HG03066 (cell line): Measurements from ENCODE around the gene ELFN1.
"Not testable (repeated sequence)": the region's sequence is repeated elsewhere in the genome, so short reads cannot be mapped to it uniquely, and the experiment has no call there.

Experiments used
- ATAC-seq: cut with Tn5 transposase; IDR thresholded peaks from one replicate; pipeline ENCODE4 v1.9.1; 2021; ENCODE audit warnings: low read depth; ENCODE audit not compliant: unreplicated experiment

Gene ELFN1

DNA sequence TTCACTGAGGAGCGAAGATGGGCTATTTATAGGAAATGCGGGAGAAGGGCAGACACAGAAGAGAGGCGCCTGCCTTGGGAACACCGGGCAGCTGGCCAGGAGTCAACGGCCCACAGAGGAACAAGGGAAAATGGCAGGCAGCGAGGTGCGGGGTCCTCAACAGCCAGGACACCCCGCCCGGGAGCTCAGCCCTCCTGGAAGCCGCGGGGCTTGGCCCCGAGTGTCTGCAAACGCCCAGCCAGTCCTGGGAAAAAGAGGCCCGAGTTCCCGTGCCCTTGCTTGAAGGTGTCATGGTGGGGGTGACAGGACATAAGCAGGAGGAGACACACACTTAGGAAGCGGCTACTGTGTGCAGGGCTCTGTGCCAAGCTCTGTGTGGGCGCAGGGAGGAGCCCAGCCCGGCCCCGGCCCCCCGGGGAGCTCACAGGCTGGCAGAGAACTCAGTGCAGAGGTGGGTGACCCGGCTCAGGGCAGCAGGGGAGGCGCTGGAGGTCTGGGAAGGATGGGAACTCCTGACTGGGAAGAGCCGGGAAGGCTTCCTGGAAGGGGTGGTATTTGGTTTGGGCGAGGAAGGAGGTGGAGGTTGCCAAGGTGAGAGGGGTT, 79.9 kb downstream of the ELFN1 start:
- ATAC-seq: no peak

DNA sequence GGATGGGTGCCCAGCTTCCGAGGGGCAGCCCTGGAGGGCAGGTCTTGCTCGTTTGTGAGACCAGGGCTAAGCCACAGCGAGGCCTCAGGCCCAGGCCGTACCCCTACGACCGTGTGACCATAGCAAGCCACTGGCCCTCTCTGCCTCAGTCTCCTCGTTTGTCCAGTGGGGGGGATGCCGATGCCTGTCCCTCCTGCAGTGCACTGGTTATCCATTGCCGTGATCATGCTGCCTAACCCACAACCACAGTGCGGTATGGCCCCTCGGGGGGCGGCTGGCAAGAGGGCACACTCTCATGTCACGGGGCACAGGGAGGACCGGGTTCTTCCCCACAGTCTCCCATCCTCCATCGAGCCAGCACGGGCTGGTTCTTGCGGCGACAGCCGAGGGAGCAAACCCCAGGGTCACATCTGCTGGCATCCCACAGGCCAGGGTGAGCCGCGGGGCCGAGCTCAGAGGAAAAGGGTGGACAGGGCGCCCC, 80.5 kb downstream of the ELFN1 start:
- ATAC-seq: no peak

DNA sequence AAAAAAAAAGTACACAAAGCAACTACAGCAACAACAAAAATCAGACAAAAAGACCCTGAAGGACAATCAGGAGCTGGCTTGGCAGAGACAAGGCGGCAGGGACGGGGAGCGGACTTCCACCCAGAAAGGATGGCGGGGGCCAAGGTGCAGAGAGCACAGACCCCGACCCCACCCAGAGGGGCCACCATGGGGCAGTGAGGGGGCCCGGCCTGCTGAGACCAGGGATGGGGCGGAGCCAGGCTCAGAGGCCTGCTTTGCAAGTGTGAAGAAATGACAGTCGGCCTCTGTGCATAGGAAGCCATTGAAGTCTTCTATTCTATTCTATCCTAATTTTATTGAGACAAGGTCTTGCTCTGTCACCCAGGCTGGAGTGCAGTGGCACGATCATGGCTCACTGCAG, 82.0 kb downstream of the ELFN1 start:
- no peak for ATAC-seq

DNA sequence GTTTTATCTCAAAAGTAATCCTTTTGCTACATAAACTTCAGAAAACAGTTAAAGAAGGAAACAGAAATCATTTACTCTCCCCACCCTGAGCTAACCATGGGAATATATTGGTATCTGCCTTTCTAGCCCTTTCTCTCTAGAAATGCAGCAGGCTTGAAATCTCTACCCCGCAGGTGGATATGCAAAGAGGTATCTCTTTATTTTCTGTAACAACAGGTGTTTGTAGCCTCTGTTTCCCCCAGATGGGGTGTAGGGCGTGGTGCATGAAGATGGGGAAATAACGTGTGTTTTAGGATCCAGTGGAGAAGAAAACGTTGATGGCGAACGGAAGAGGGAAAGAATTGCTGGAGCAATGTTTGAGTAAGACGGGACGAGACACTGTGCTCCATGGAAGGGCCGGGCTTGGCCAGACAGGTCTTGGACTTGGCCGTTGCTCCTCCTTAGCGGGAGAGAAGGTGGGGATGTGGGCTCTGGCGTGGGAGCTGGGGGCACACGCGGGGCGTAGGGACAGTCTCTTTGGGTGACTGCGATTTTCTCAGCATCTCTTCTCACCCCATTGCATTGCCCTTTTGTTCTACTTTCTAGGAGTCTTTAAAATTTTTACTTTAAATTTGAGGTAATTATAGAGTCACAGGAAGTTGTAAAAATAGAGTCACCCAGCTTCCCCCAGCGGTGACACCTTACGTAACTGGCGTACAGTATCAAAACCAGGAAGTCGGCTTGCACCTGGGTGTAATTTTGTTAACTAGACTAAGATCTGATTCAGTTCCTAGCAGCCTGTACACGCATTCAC, 82.9 kb downstream of the ELFN1 start:
- ATAC-seq: no peak

DNA sequence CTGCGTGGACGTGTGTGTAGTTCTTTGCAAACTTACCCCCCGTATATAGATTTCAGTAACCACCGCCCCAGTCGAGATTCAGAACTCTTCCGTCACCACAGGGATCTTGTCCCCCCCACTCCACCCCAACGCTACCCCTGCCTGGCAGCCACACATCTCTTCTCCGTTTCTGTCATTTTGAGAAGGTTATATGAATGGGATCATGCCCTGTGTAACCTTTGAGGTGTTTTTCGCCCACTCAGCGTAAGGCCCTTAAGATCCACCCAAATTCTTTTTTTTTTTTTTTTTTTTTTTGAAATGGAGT, 83.4 kb downstream of the ELFN1 start:
- ATAC-seq: no peak

DNA sequence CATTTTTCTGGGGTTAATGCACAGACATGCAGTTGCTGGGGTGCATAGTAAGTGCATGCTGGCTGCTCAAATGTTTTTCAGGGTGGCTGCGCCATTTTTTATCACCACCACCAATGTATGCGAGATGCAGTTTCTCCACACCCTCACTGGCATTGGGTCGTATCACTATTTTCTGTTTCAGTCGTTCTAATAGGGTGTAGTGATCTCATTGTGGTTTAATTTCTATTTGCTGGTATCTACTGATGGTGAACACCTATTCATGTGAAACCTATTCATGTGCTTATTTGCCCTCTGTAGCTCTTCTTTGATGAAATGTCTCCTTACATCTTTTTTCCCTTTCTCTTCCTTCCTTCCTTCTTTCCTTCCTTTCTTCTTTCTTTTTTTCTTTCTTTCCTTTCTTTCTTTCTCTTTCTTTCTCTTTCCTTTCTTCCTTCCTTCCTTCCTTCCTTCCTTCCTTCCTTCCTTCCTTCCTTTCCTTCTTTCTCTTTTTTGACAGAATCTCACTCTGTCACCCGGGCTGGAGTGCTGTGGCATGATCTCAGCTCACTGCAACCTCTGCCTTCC, 84.3 kb downstream of the ELFN1 start:
- no peak for ATAC-seq

DNA sequence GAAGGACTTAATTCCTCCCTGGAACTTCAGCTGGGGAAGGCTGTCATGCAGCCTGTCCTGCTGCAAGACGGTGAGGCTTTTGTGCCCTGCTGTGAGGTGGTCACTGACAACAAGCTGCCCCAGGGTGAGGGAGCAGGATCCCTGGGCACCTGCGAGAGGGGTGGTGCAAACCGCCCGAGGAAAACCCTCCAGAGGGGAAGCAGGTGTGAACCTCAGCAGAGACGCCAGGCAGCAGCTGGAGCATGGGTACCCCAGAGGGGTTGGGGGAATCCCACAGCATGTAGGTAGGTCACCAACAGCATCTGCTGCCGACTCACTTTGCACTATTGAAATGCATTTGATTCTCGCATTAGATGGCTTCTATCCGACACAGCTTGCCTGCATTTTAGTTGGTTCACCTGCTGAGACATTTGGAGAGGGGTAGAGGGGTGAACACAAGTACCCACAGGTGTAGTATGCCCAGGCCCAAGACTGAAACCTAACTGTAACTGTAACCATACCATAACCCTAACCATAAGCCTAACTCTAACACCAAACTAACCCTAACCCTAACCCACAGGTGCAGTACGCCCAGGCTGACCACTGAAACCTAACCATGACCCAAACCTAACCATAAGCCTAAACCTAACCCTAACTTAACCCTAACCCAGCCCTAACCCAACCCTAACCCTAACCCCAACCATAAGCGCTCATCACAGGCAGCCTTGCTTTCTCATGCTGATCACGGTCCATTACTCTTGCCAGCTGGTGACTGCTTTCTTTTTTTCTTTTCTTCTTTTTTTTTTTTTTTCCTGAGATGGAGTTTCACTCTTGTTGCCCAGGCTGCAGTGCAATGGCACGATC, 85.9 kb downstream of the ELFN1 start:
- ATAC-seq: no peak

DNA sequence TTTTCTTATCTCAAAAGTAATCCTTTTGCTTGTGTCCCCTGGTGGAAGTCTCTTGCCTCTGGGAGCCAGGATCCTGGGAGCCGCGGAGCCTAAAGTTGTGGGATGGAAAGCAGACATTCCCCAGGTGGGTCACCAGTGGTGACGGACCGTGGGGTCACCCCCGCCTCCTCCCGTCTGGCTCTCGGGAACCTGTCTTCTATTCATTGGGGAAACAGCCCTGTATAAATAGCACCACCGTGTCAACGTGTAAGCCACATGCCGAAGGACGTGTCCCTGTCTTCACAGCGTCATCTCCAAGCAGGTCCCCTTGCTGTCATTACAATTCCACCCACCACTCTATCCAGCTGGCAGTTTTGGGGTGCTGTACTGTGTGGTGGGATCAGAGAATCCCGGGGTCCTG, 87.5 kb downstream of the ELFN1 start:
- ATAC-seq: no peak

DNA sequence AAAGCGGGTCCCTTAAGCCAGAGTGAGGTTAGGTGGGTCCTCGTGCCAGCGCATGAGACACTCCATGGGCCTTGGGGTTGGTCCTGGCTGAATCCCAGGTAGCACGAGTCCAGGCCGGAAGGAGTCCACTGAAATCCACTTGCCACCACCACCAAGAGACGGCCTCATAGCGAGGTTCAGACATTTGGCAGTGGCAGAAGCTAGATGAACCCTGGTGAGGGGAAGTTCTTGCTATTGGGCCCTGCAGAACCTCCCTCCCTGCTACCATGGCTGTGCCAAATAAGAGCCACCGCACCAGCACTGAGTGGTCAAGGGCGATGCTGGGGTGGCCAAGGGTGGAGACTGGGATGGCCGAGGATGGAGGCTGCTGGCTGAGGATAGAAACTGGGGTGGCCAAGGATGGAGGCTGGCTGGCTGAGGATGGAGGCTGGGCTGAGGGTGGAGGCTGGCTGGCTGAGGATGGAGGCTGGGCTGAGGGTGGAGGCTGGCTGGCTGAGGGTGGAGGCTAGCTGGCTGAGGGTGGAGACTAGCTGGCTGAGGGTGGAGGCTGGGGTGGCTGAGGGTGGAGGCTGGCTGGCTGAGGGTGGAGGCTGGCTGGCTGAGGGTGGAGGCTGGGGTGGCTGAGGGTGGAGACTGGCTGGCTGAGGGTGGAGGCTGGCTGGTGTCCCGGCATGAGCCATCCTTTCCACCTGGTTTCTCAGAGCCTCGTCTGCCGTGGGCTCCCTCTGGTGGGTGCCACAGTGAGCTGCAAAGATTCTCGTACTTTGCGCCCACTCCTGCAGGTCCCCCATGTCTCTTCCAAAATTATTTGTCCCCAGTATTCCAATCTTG, 88.2 kb downstream of the ELFN1 start:
- no peak for ATAC-seq

DNA sequence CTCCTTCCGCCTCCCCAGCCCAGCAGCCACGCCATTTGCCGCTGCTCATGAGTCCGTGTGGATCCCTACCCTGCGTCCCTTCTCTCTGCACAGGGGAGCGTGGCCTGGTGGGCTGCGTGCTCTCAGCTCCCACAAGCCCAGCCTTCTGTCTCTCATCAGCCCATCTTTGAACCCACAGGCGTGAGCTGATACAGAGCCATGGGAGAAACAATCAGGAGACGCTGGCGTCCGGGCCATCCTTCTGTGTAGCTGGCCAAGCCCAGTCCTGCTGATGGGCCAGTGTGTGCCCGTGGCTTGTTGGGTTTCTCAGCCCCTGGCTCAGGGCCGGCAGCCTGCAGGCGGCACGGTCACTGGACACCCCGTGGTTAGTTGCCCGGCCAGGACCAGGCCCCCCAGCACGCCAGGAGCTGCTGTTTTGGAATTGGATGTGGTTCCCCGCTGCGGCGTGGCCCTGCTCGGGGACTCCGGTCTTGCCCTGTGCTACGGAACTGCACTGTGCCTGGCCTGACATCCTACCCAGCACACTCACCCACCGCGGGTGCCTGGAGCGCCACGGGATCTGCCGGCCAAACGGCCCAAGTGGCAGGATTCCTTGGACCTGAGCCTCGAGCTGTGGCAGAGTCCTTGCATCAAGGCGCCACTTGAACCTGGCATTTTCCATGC, 88.9 kb downstream of the ELFN1 start:
- no peak for ATAC-seq

DNA sequence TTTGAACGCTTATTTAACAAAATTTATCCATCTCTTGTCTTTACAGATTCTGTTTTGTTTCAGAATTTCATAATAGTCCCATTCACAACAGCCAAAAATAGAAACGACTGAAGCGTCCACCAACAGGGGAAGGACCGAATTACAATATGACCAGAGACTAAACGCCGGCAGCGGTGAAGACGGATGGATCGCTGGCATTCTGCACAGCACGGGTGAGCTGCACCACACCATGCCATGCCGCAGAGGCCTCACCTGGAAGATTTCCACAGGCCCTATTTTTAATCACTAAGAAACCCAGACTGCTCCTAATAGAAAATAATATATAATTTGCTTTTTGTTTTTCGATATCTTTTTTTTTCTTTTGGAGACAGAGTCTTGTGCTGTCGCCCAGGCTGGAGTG, 91.0 kb downstream of the ELFN1 start:
- no peak for ATAC-seq

DNA sequence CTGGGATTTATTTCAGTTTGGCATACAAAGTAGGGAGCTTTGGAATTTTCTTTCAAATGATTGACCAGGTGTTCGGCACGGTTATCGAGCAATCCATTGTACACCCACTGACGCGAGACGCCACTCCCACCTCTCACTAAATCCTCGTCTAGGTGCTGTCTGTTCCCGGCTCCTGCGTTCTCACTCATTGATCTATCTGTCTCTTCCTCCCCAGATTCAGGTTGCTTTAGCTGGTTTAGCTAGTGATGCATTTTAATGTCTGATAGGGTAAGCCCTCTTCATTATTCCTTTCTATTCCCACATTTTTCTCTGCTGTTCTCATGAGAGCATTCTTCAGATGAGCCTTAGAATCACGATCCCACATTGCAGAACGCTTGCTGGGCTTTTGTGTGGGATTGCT, 91.7 kb downstream of the ELFN1 start:
- no peak for ATAC-seq

DNA sequence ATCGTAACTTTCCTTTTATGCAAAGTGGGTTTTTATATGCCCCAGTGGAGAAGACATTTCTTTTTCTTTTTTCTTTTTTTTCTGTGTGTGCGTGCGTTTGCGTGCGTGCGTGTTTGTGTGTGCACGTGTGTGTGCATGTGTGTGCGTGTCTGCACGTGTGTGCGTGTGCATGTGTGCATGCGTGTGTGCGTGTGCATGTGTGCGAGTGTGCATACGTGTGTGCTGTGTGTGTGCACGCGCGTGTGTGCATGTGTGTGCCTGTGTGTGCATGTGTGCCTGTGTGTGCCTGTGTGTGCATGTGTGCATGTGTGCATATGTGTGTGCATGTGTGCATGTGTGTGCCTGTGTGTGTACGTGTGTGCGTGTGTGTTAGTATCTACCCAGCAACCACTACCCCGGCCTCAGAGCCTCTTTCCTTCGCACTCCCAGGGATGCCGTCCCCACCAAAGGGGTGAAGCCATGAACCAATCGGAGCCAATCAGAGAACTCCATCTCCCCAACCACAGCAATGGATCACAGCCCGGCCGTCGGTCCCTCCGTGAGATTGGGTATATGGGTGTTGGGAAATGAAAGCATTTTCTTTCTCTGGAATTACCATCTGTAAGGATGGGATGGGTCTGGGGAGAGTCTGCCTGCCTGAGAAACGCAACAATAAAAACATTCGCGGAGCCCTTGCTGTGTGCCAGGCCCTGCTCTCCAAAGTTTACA, 92.3 kb downstream of the ELFN1 start:
- no peak for ATAC-seq

DNA sequence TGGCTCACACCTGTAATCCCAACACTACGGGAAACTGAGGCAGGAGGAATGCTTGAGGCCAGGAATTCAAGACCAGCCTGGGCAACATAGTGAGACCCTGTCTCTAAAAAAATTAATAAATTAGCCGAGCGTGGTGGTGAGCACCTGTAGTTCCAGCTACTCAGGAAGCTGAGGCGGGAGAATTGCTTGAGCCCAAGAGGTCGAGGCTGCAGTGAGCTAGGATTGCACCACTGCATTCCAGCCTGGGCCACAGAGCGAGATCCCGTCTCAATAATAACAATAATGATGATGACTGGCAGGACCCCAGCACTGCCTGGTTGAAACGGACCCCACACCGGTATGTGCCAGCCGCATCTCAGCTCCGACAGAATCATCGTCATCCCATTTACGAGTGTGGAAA, 93.0 kb downstream of the ELFN1 start:
- ATAC-seq: no peak

DNA sequence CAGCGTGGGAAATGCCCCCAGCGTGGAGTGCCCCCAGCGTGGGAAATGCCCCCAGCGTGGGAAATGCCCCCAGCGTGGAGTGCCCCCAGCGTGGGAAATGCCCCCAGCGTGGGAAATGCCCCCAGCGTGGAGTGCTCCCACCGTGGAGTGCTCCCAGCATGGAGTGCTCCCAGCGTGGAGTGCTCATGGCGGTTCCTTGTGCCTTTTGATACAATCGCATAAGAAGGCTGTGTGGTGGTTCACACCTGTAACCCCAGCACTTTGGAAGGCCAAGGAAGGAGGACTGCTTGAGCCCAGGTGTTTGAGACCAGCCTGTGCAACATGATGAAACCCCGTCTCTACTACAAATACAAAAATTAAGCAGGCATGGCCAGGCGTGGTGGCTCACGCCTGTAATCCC, 93.8 kb downstream of the ELFN1 start:
- not testable (repeated sequence) for ATAC-seq

DNA sequence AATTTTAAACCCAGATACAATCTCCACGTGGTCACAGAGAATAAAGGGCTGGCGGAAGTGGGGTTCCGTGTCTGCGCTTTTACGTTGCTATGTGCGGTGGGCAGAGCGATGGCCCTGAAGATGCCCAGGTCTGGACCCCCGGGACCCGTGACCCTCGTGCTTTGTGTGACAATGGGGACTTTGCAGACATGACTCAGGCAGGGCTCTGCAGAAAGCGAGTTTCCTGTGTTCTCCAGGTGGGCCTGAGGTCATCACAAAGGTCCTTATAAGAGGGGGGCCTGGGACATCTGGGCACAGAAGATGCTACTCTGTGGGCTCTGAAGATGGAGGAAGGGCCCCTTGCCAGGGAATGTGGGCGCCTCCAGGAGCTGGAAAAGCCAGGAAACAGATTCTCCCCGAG, 95.3 kb downstream of the ELFN1 start:
- ATAC-seq: no peak

DNA sequence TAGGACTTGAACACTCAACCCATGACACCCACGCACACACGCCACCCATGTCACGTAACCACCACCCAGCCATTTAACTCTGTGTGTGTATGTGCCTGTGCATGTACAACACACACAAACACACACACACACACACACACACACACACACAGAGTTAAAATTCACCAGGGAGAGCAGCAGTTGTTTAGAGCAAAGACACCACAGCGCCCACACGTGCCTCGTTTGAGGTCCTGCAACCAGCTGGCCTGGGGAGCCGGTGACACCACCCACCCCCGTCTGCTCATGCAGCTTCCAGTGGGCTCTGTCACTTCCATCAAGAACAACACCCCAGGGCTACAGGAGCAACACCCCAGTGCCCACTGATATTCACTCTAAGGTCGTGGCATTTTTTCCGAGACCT, 97.4 kb downstream of the ELFN1 start:
- ATAC-seq: no peak

DNA sequence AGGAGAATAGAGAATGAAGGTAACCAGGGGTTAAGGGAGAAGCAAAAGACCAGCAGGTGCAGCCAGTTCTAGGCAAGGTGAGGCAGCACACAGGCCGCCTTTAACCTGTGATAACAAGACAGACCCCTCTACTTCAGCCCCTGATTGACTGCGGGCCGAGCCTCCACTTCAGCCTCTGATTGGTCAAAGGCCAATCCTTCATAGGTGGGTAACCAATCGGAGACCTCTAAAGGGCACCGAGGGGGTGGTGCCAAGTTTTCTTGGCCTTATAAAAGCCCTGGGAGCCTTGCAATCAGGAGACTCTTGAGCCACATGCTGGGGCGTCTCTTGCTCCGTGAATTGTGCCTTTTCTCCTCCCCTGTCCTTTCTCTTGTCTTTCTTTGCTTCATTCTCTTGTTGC, 98.8 kb downstream of the ELFN1 start:
- no peak for ATAC-seq
